IMR-90 (cell line): ENCODE measurements around the gene TDRD3.

Experiments
- CTCF ChIP-seq: conservative IDR thresholded peaks from 2 replicates; pipeline ENCODE4 v1.5.1; 2012; ENCODE audit warnings: mild to moderate bottlenecking, low read depth, low read length, improper control_type of control experiment
- RCOR1 ChIP-seq: IDR thresholded peaks from 2 replicates; pipeline ENCODE4 v1.6.1; 2012; ENCODE audit warnings: mild to moderate bottlenecking, low read length, improper control_type of control experiment; ENCODE audit not compliant: insufficient replicate concordance

GRCh38 chr13:60611523-60611922, 214.5 kb downstream of the TDRD3 start:
- no peak for TF ChIP-seq RCOR1
- TF ChIP-seq CTCF, result no peak
